ENCODE measurements around the gene FEZ2.

Gene FEZ2

GRCh38 chr2:36597532-36598377 lies at the start of gene FEZ2:
FEZ2 (minus strand) TSS chr2:36598168; CDS start chr2:36598142, 26 bp downstream.
- Histone ChIP-seq H3K27me3 (ENCODE audit: insufficient read depth, low read depth) (no peaks in the 10 kb centered on the region), H2AFZ (ENCODE audit: low read depth) (peak within 1 kb of the TSS; percentile 83), H3K27ac (peak within 1 kb of the TSS; percentile 55), H4K20me1 (ENCODE audit: insufficient read depth) (no peaks in the 10 kb centered on the region), H3K9ac (peak within 1 kb of the TSS; percentile 72; the same call in 1 of the 2 replicates), H3K4me3 (IDR thresholded peaks at IDR 0.05; ENCODE audit: insufficient read depth, low read depth, low read length) (peak within 1 kb of the TSS; percentile 77), H3K4me1 (ENCODE audit: low read depth, poor library complexity, severe bottlenecking) (peaks cover 11% of the 10 kb centered on the region), H3K4me2 (peak within 1 kb of the TSS; percentile 91), H3K79me2 (ENCODE audit: insufficient read depth, low read depth) (peaks cover 12% of the 10 kb centered on the region; the same call in 1 of the 2 replicates), H3K36me3 (ENCODE audit: insufficient read depth) (no peaks in the 10 kb centered on the region)
- TF ChIP-seq CTCF (conservative IDR thresholded peaks at IDR 0.05; ENCODE audit: low read depth, low read length), result no peak

- Histone ChIP-seq H3K4me2 (no peak overlapping the region), H2AFZ (ENCODE audit: low read depth) (no peak overlapping the region), H3K27me3 (ENCODE audit: insufficient read depth, low read depth) (no peaks in the 10 kb centered on the region), H3K36me3 (ENCODE audit: insufficient read depth) (no peaks in the 10 kb centered on the region), H4K20me1 (ENCODE audit: insufficient read depth) (no peaks in the 10 kb centered on the region), H3K4me3 (IDR thresholded peaks at IDR 0.05; ENCODE audit: insufficient read depth, low read depth, low read length) (no peak overlapping the region), H3K4me1 (ENCODE audit: low read depth, poor library complexity, severe bottlenecking) (no peaks in the 10 kb centered on the region), H3K9ac (no peak overlapping the region), H3K79me2 (ENCODE audit: insufficient read depth, low read depth) (no peaks in the 10 kb centered on the region), H3K27ac (no peak overlapping the region)
- TF ChIP-seq CTCF (conservative IDR thresholded peaks at IDR 0.05; ENCODE audit: low read depth, low read length), result no peak
Measured at GRCh38 chr2:36634981-36635597, 37.1 kb upstream of the FEZ2 start.

GRCh38 chr2:36633470-36634092 lies 35.6 kb upstream of the FEZ2 start:
- TF ChIP-seq CTCF (conservative IDR thresholded peaks at IDR 0.05; ENCODE audit: low read depth, low read length), result no peak
- H3K36me3 ChIP-seq (ENCODE audit: insufficient read depth), result no peaks in the 10 kb centered on the region
- no peaks in the 10 kb centered on the region for H3K79me2 ChIP-seq (ENCODE audit: insufficient read depth, low read depth)
- H4K20me1 ChIP-seq (ENCODE audit: insufficient read depth), result no peaks in the 10 kb centered on the region
- no peaks in the 10 kb centered on the region for H3K27me3 ChIP-seq (ENCODE audit: insufficient read depth, low read depth)
- no peak overlapping the region for H3K27ac ChIP-seq
- no peak overlapping the region for H3K9ac ChIP-seq
- no peaks in the 10 kb centered on the region for H3K4me1 ChIP-seq (ENCODE audit: low read depth, poor library complexity, severe bottlenecking)
- no peak overlapping the region for H3K4me2 ChIP-seq
- no peak overlapping the region for H3K4me3 ChIP-seq (IDR thresholded peaks at IDR 0.05; ENCODE audit: insufficient read depth, low read depth, low read length)
- no peak overlapping the region for H2AFZ ChIP-seq (ENCODE audit: low read depth)

- no peak overlapping the region for H2AFZ ChIP-seq (ENCODE audit: low read depth)
Measured at GRCh38 chr2:36626756-36627155, 28.8 kb upstream of the FEZ2 start.

More at GRCh38 chr2:36626756-36627155, 28.8 kb upstream of the FEZ2 start:
- no peaks in the 10 kb centered on the region for H3K36me3 ChIP-seq (ENCODE audit: insufficient read depth)
- no peak overlapping the region for H3K4me3 ChIP-seq (IDR thresholded peaks at IDR 0.05; ENCODE audit: insufficient read depth, low read depth, low read length)
- H3K27ac ChIP-seq, result no peak overlapping the region
- no peak overlapping the region for H3K9ac ChIP-seq
- no peak for TF ChIP-seq CTCF (conservative IDR thresholded peaks at IDR 0.05; ENCODE audit: low read depth, low read length)
- H4K20me1 ChIP-seq (ENCODE audit: insufficient read depth), result no peaks in the 10 kb centered on the region
- no peaks in the 10 kb centered on the region for H3K4me1 ChIP-seq (ENCODE audit: low read depth, poor library complexity, severe bottlenecking)
- H3K79me2 ChIP-seq (ENCODE audit: insufficient read depth, low read depth), result no peaks in the 10 kb centered on the region
- no peak overlapping the region for H3K4me2 ChIP-seq
- no peaks in the 10 kb centered on the region for H3K27me3 ChIP-seq (ENCODE audit: insufficient read depth, low read depth)
